CD4-positive, alpha-beta T cell (primary cell): ENCODE measurements around the gene PPP2R5C. TPM values are rescaled to one million over a fixed set of nuclear protein-coding genes. Genes with fewer than 3 reads are reported as not detected.

Experiments used
- ATAC-seq: fragments of 200-7000 bp; cut with Tn5 transposase; one replicate; pipeline ENCODE4 v1.10.0; 2022; ENCODE audit warnings: mild to moderate bottlenecking; ENCODE audit not compliant: poor library complexity
- CTCF ChIA-PET: fragments of 350-600 bp; sonication (Branson Sonifier 250); formaldehyde crosslinking; loops from one replicate; lab custom pipeline; 2021; ENCODE audit warnings: antibody characterized with exemption, inconsistent platforms; lab: Charles Lee
- POLR2A ChIA-PET: fragments of 350-600 bp; sonication (Branson Sonifier 250); formaldehyde crosslinking; loops from one replicate; lab custom pipeline; 2021; ENCODE audit warnings: antibody characterized with exemption, inconsistent platforms; lab: Charles Lee
- DNase-seq, 14 experiments: peaks; one replicate each; pipeline ENCODE4 v3.0.0-alpha.2; 2013 to 2020; ENCODE audit warnings: mixed read lengths in 2 of 14
- H3K27ac ChIP-seq, 2 donors: one replicate each; pipeline versions ENCODE4 v1.5.1 to v1.7.0; 2013; ENCODE audit warnings: low read length in 2 of 2, low read depth in 1 of 2, mild to moderate bottlenecking in 1 of 2
- H3K27me3 ChIP-seq, 2 experiments: 1 replicate in 1 of 2; 2 replicates in 1 of 2; pipeline versions ENCODE4 v1.6.1 to v1.7.0; 2013; ENCODE audit warnings: low read length in 2 of 2, control low read depth in 1 of 2, mild to moderate bottlenecking in 1 of 2, moderate library complexity in 1 of 2; ENCODE audit not compliant: insufficient read depth in 2 of 2, control insufficient read depth in 1 of 2
- H3K36me3 ChIP-seq: one replicate; pipeline ENCODE4 v1.6.1; 2013; ENCODE audit warnings: low read length, control low read depth; ENCODE audit not compliant: insufficient read depth
- H3K4me1 ChIP-seq: one replicate; pipeline ENCODE4 v1.6.1; 2013; ENCODE audit warnings: low read length, control low read depth; ENCODE audit not compliant: insufficient read depth
- H3K4me3 ChIP-seq: one replicate; pipeline ENCODE4 v1.5.1; 2013; ENCODE audit warnings: mild to moderate bottlenecking, low read length, moderate library complexity
- H3K9me3 ChIP-seq, 2 experiments: 1 replicate in 1 of 2; 2 replicates in 1 of 2; pipeline versions ENCODE4 v1.6.1 to v1.7.0; 2013; ENCODE audit warnings: low read length in 2 of 2, mild to moderate bottlenecking in 2 of 2, control low read depth in 1 of 2, moderate library complexity in 1 of 2; ENCODE audit not compliant: control insufficient read depth in 1 of 2, insufficient read depth in 1 of 2
- H3K27ac Mint-ChIP-seq: one replicate; pipeline ENCODE4 v1.8.0; 2020; ENCODE audit warnings: mixed read lengths
- H3K27me3 Mint-ChIP-seq: one replicate; pipeline ENCODE4 v1.8.0; 2021; ENCODE audit warnings: mixed read lengths
- H3K36me3 Mint-ChIP-seq: one replicate; pipeline ENCODE4 v1.8.0; 2021; ENCODE audit warnings: low read depth, mixed read lengths
- H3K4me1 Mint-ChIP-seq: one replicate; pipeline ENCODE4 v1.8.0; 2021; ENCODE audit warnings: low read depth, mixed read lengths
- H3K4me3 Mint-ChIP-seq: one replicate; pipeline ENCODE4 v1.8.0; 2020; ENCODE audit warnings: mild to moderate bottlenecking, mixed read lengths
- H3K9me3 Mint-ChIP-seq: one replicate; pipeline ENCODE4 v1.8.0; 2020; ENCODE audit warnings: mixed read lengths
- CTCF ChIP-seq: fragments of 200-600 bp; IDR thresholded peaks from one replicate; pipeline ENCODE4 v1.8.0; 2022; ENCODE audit warnings: antibody characterized with exemption, mild to moderate bottlenecking
- intact Hi-C, 2 experiments: fragments of 100-400 bp; cut with DNase I in 1 of 2; cut with micrococcal nuclease in 1 of 2; formaldehyde crosslinking; loops; one replicate each; pipeline versions ENCODE4 v1.15.1 to v1.9.0; 2023 to 2025; cut with DNase I, micrococcal nuclease
- total RNA-seq, 174 experiments: library from RNA in 2 of 174; stranded (reverse) in 2 of 174; gene quantifications; one replicate each; pipeline ENCODE4 v1.2.3 and lab custom pipeline; 2021 to 2026

The PPP2R5C gene
- total RNA-seq, 2 experiments from 2014 or later = 463 to 487 TPM

- Histone ChIP-seq H3K27me3 (no peaks in the 10 kb centered on the region), H3K36me3 (peaks cover 56% of the 10 kb centered on the region), H3K27ac (peak overlapping the region; percentile 98 to 99), H3K4me3 (peak overlapping the region; percentile 76), H3K4me1 (peaks cover 77% of the 10 kb centered on the region), H3K9me3 (no peaks in the 10 kb centered on the region)
- H3K4me1 Mint-ChIP-seq = peaks cover 94% of the 10 kb centered on the region
- H3K27me3 Mint-ChIP-seq = no peaks in the 10 kb centered on the region
- H3K27ac Mint-ChIP-seq = peak overlapping the region; percentile 98
- no peaks in the 10 kb centered on the region for H3K9me3 Mint-ChIP-seq
- ATAC-seq (no peak), DNase-seq (no peak)
- no peak for TF ChIP-seq CTCF
- peaks cover 82% of the 10 kb centered on the region for H3K36me3 Mint-ChIP-seq
- ChIA-PET CTCF (interaction anchor here (0.9 to 1.3 kb wide), 3 partner anchors 11 to 64 kb away, joined by 3 read pairs; no protein-coding TSS in a partner anchor), POLR2A (interaction anchor here (0.7 to 9.8 kb wide), 10 partner anchors 9 to 120 kb away, joined by 3 to 697 read pairs (median 42); no protein-coding TSS in a partner anchor)
- intact Hi-C loops = loop anchor here (2.0 to 5.0 kb wide), 2 partner anchors 14 to 54 kb away; no protein-coding TSS in a partner anchor
- peak overlapping the region; percentile 90 for H3K4me3 Mint-ChIP-seq
Measured at GRCh38 chr14:101826351-101826750, 64.8 kb downstream of the PPP2R5C start.

- CTCF ChIA-PET = interaction anchor here (1.1 to 1.5 kb wide), 2 partner anchors 9 to 56 kb away, joined by 4 to 6 read pairs; no protein-coding TSS in a partner anchor
- Histone ChIP-seq H3K4me1 (peaks cover 77% of the 10 kb centered on the region), H3K27ac (peak overlapping the region; percentile 38 to 54), H3K4me3 (no peak overlapping the region), H3K9me3 (no peaks in the 10 kb centered on the region), H3K36me3 (peaks cover 66% of the 10 kb centered on the region), H3K27me3 (no peaks in the 10 kb centered on the region)
- Mint-ChIP-seq H3K4me1 (peaks cover 93% of the 10 kb centered on the region), H3K36me3 (peaks cover 86% of the 10 kb centered on the region), H3K9me3 (no peaks in the 10 kb centered on the region), H3K27me3 (no peaks in the 10 kb centered on the region), H3K27ac (peak overlapping the region; percentile 98), H3K4me3 (peak overlapping the region; percentile 72)
- intact Hi-C loops = loop anchor here (2.0 to 5.0 kb wide), 2 partner anchors 14 to 55 kb away; no protein-coding TSS in a partner anchor
- POLR2A ChIA-PET = interaction anchor here (1.1 to 9.8 kb wide), 7 partner anchors 8 to 138 kb away, joined by 3 to 697 read pairs (median 46); no protein-coding TSS in a partner anchor
- no peak for TF ChIP-seq CTCF
- DNase-seq (no peak), ATAC-seq (no peak)
Measured at GRCh38 chr14:101827286-101827685, 65.8 kb downstream of the PPP2R5C start.

GRCh38 chr14:101828046-101828445 is 66.5 kb downstream of the PPP2R5C start:
- ATAC-seq = no peak
- intact Hi-C loops = loop anchor here in 1 of 2 experiments (5.0 kb wide), 1 partner anchor 56 kb away; no protein-coding TSS in a partner anchor
- Histone ChIP-seq H3K27ac (peak overlapping the region; percentile 37 to 54), H3K4me3 (no peak overlapping the region), H3K36me3 (peaks cover 73% of the 10 kb centered on the region), H3K27me3 (no peaks in the 10 kb centered on the region), H3K4me1 (peaks cover 83% of the 10 kb centered on the region), H3K9me3 (no peaks in the 10 kb centered on the region)
- Mint-ChIP-seq H3K4me3 (peak overlapping the region; percentile 72), H3K27ac (peak overlapping the region; percentile 98), H3K9me3 (no peaks in the 10 kb centered on the region), H3K36me3 (peaks cover 91% of the 10 kb centered on the region), H3K27me3 (no peaks in the 10 kb centered on the region), H3K4me1 (peaks cover 93% of the 10 kb centered on the region)
- TF ChIP-seq CTCF = no peak
- no peak for DNase-seq
- ChIA-PET POLR2A (interaction anchor here (1.1 to 9.8 kb wide), 4 partner anchors 8 to 137 kb away, joined by 3 to 697 read pairs (median 60); no protein-coding TSS in a partner anchor), CTCF (interaction anchor here (1.5 kb wide), 1 partner anchor 57 kb away, joined by 6 read pairs; no protein-coding TSS in a partner anchor)
